Memory B cell (primary cell): ENCODE data around the gene GLYATL3.

Source experiments
- ATAC-seq: fragments of 150-1000 bp; cut with Tn5 transposase; 2 replicates; pipeline ENCODE4 v1.10.0; 2021; ENCODE audit warnings: low read depth, mild to moderate bottlenecking, moderate library complexity
- DNase-seq, 2 donors: peaks; one replicate each; pipeline ENCODE4 v3.0.0; 2022; ENCODE audit warnings: low spot score in 2 of 2
- H3K27ac Mint-ChIP-seq: one replicate; pipeline ENCODE4 v1.8.0; 2022; ENCODE audit warnings: mild to moderate bottlenecking, moderate library complexity, mixed read lengths
- H3K27me3 Mint-ChIP-seq: one replicate; pipeline ENCODE4 v1.8.0; 2022; ENCODE audit warnings: mixed read lengths
- H3K36me3 Mint-ChIP-seq: one replicate; pipeline ENCODE4 v1.8.0; 2022; ENCODE audit warnings: mild to moderate bottlenecking, mixed read lengths
- H3K4me1 Mint-ChIP-seq: one replicate; pipeline ENCODE4 v1.8.0; 2022; ENCODE audit warnings: mixed read lengths
- H3K4me3 Mint-ChIP-seq: one replicate; pipeline ENCODE4 v1.8.0; 2022; ENCODE audit warnings: mild to moderate bottlenecking, moderate library complexity, mixed read lengths
- H3K9me3 Mint-ChIP-seq: one replicate; pipeline ENCODE4 v1.8.0; 2022; ENCODE audit warnings: mixed read lengths

Gene GLYATL3

GRCh38 chr6:49565261-49565660 is 65.5 kb downstream of the GLYATL3 start:
- ATAC-seq, result no peak
- H3K4me3 Mint-ChIP-seq, result no peak overlapping the region
- H3K27me3 Mint-ChIP-seq, result peaks cover 1% of the 10 kb centered on the region
- peaks cover 2% of the 10 kb centered on the region for H3K9me3 Mint-ChIP-seq
- no peaks in the 10 kb centered on the region for H3K36me3 Mint-ChIP-seq
- no peak overlapping the region for H3K27ac Mint-ChIP-seq
- H3K4me1 Mint-ChIP-seq, result no peaks in the 10 kb centered on the region
- no peak for DNase-seq

GRCh38 chr6:49565855-49566254 is 66.1 kb downstream of the GLYATL3 start:
- H3K27me3 Mint-ChIP-seq, result peaks cover 1% of the 10 kb centered on the region
- no peak for ATAC-seq
- no peak for DNase-seq
- no peak overlapping the region for H3K27ac Mint-ChIP-seq
- H3K9me3 Mint-ChIP-seq, result peaks cover 2% of the 10 kb centered on the region
- no peak overlapping the region for H3K4me3 Mint-ChIP-seq
- no peaks in the 10 kb centered on the region for H3K4me1 Mint-ChIP-seq
- no peaks in the 10 kb centered on the region for H3K36me3 Mint-ChIP-seq

- H3K27ac Mint-ChIP-seq, result no peak overlapping the region
- H3K27me3 Mint-ChIP-seq, result no peaks in the 10 kb centered on the region
- no peaks in the 10 kb centered on the region for H3K4me1 Mint-ChIP-seq
- DNase-seq, result no peak
- no peaks in the 10 kb centered on the region for H3K36me3 Mint-ChIP-seq
- H3K4me3 Mint-ChIP-seq, result no peak overlapping the region
- no peaks in the 10 kb centered on the region for H3K9me3 Mint-ChIP-seq
- no peak for ATAC-seq
These were observed 70.9 kb downstream of the GLYATL3 start for GRCh38 chr6:49570474-49571079.

- H3K4me1 Mint-ChIP-seq, result no peaks in the 10 kb centered on the region
- no peaks in the 10 kb centered on the region for H3K27me3 Mint-ChIP-seq
- H3K36me3 Mint-ChIP-seq, result no peaks in the 10 kb centered on the region
- no peak overlapping the region for H3K27ac Mint-ChIP-seq
- ATAC-seq (no peak), DNase-seq (no peak)
- peaks cover 2% of the 10 kb centered on the region for H3K9me3 Mint-ChIP-seq
- no peak overlapping the region for H3K4me3 Mint-ChIP-seq
These were observed 76.9 kb downstream of the GLYATL3 start for GRCh38 chr6:49576618-49577017.
